BLaER1 (cell line): ENCODE results near the gene PNLIPRP1.

Source experiments
- H3K27ac ChIP-seq: shearing (Covaris generic); formaldehyde crosslinking; 2 replicates; pipeline ENCODE4 v1.8.1; 2022
- H3K27me3 ChIP-seq: shearing (Covaris generic); formaldehyde crosslinking; 2 replicates; pipeline ENCODE4 v1.8.1; 2022
- H3K36me3 ChIP-seq: shearing (Covaris generic); formaldehyde crosslinking; 2 replicates; pipeline ENCODE4 v1.8.1; 2022
- H3K4me1 ChIP-seq: shearing (Covaris generic); formaldehyde crosslinking; 2 replicates; pipeline ENCODE4 v1.8.1; 2022
- H3K4me2 ChIP-seq: shearing (Covaris generic); formaldehyde crosslinking; 2 replicates; pipeline ENCODE4 v1.8.1; 2022
- H3K4me3 ChIP-seq: shearing (Covaris generic); formaldehyde crosslinking; 2 replicates; pipeline ENCODE4 v1.8.1; 2022
- H3K9ac ChIP-seq: shearing (Covaris generic); formaldehyde crosslinking; 2 replicates; pipeline ENCODE4 v1.8.1; 2022
- H3K9me3 ChIP-seq: shearing (Covaris generic); formaldehyde crosslinking; 2 replicates; pipeline ENCODE4 v1.8.1; 2022
- H4K20me1 ChIP-seq: shearing (Covaris generic); formaldehyde crosslinking; 2 replicates; pipeline ENCODE4 v1.8.1; 2022
- Cebpa-rat ChIP-seq: shearing (Covaris generic); IDR thresholded peaks from 2 replicates; pipeline ENCODE4 v1.8.1; 2022

The PNLIPRP1 gene

GRCh38 chr10:116612107-116612769, 21.5 kb downstream of the PNLIPRP1 start:
- Histone ChIP-seq H3K36me3 (no peaks in the 10 kb centered on the region), H4K20me1 (no peaks in the 10 kb centered on the region), H3K9me3 (peaks cover 18% of the 10 kb centered on the region), H3K27ac (no peak overlapping the region), H3K4me1 (no peaks in the 10 kb centered on the region), H3K4me2 (no peak overlapping the region), H3K9ac (no peak overlapping the region), H3K27me3 (no peaks in the 10 kb centered on the region), H3K4me3 (no peak overlapping the region)
- TF ChIP-seq Cebpa-rat: no peak

GRCh38 chr10:116613471-116613870, 22.7 kb downstream of the PNLIPRP1 start:
- no peak overlapping the region for H3K4me2 ChIP-seq
- H3K9me3 ChIP-seq: peaks cover 18% of the 10 kb centered on the region
- H3K4me1 ChIP-seq: no peaks in the 10 kb centered on the region
- H3K27me3 ChIP-seq: no peaks in the 10 kb centered on the region
- no peak overlapping the region for H3K27ac ChIP-seq
- no peak overlapping the region for H3K9ac ChIP-seq
- no peak for TF ChIP-seq Cebpa-rat
- no peaks in the 10 kb centered on the region for H4K20me1 ChIP-seq
- no peak overlapping the region for H3K4me3 ChIP-seq
- no peaks in the 10 kb centered on the region for H3K36me3 ChIP-seq

DNA sequence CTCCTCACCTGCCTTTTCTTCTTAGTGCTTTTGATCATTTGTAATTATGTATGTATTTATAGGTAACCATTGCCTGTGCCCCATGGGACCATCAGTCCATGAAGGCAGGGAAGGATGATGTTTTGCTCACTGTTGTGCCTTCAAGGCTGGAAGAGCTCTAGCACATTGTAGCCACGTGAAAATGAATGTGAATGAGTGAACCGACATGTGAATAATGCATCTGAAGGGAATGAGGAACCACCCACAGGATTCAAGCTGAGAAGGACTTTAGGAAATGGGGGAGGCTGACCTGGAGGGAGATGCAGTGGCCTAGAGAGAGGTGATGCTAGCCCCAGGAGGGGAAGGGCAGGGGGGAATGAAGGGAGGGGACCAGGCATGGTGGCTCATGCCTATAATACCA, 24.0 kb downstream of the PNLIPRP1 start:
- Histone ChIP-seq H3K36me3 (no peaks in the 10 kb centered on the region), H3K4me3 (no peak overlapping the region), H3K9ac (no peak overlapping the region), H3K4me2 (no peak overlapping the region), H3K4me1 (no peaks in the 10 kb centered on the region), H3K27me3 (no peaks in the 10 kb centered on the region), H3K27ac (no peak overlapping the region), H3K9me3 (peaks cover 10% of the 10 kb centered on the region), H4K20me1 (no peaks in the 10 kb centered on the region)
- TF ChIP-seq Cebpa-rat: no peak

DNA sequence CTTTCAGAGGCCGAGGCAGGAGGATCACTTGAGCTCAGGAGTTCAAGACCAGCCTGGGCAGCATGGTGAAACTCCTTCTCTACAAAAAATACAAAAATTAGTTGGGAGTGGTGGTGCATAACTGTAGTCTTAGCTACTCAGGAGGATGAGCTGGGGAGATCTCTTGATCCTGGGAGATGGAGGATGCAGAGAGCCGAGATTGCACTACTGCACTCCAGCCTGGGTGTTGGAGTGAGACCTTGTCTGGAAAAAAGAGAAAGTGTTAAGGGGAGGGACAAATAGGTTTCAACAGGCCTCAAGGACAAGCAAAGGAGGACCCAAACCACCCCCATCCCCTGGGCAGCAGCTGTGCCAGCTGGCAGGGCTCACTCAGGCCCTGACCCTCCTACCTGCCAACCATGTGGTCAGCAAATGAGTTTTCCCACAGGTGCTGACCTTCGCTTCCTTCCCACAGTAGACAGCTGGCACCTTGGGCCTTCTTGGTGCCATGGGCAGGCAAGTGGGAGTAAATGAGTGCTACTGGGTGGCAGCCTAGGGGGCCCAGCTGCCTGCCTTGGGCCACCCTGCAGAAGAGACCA, 24.5 kb downstream of the PNLIPRP1 start:
- no peaks in the 10 kb centered on the region for H3K36me3 ChIP-seq
- no peak for TF ChIP-seq Cebpa-rat
- H3K9ac ChIP-seq: no peak overlapping the region
- peaks cover 5% of the 10 kb centered on the region for H3K9me3 ChIP-seq
- H3K4me3 ChIP-seq: no peak overlapping the region
- no peaks in the 10 kb centered on the region for H3K4me1 ChIP-seq
- H3K27ac ChIP-seq: no peak overlapping the region
- no peaks in the 10 kb centered on the region for H3K27me3 ChIP-seq
- H4K20me1 ChIP-seq: no peaks in the 10 kb centered on the region
- no peak overlapping the region for H3K4me2 ChIP-seq

DNA sequence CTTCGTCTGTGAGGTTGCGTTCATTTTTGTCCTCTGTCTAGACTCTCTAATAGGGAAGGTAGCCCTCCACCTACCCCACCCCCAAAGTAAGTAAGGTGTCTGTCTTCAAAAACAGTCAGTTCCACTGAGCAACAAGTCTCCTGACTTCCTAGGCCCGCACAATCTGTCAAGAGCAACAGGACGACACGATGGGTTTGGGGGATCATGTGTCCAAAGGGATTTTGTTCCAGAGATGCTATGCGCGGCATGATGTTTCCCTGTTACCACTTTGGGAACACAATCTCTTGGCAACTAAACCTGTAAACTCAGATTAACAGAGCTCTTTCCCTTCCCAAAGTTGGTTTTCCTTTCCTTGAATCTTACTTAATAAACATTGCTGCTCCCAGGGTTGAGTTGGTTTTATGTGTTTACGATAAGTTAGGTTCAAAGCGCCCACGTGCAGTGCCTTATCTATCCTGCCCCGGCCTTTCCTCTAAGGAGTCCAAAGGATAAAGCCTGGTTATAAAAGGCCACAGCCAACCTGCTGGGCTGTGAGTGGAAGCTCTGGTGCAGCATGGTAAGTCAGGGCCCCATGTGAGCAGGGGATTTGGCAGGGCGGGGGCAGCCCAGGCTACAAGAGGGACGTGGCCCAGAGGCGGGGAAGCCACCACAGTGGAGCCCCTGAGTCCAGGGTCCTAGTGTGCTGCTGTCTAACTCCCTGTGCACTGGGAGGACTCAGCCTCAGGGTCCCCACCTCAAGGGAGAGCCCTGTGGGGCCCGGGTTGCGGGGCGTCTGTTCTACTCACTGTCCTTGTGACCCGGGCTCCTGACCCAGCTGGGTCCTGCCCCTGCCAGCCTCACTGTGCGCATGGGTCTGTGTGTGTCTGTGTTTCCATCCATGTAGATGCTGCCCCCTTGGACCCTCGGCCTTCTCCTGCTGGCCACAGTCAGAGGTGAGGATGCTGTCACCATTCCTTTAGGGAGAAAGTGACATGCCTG, 30.0 kb downstream of the PNLIPRP1 start, which contains the start of gene PNLIPRP2:
TSS of gene PNLIPRP2 (plus strand) at position 531 of the 978 bp plus-strand sequence.
- no peaks in the 10 kb centered on the region for H3K4me1 ChIP-seq
- no peak within 1 kb of the TSS for H3K4me3 ChIP-seq
- no peaks in the 10 kb centered on the region for H3K36me3 ChIP-seq
- TF ChIP-seq Cebpa-rat: no peak
- H3K27me3 ChIP-seq: no peaks in the 10 kb centered on the region
- no peak within 1 kb of the TSS for H3K4me2 ChIP-seq
- H4K20me1 ChIP-seq: no peaks in the 10 kb centered on the region
- H3K9ac ChIP-seq: no peak within 1 kb of the TSS
- no peaks in the 10 kb centered on the region for H3K9me3 ChIP-seq
- H3K27ac ChIP-seq: no peak within 1 kb of the TSS

DNA sequence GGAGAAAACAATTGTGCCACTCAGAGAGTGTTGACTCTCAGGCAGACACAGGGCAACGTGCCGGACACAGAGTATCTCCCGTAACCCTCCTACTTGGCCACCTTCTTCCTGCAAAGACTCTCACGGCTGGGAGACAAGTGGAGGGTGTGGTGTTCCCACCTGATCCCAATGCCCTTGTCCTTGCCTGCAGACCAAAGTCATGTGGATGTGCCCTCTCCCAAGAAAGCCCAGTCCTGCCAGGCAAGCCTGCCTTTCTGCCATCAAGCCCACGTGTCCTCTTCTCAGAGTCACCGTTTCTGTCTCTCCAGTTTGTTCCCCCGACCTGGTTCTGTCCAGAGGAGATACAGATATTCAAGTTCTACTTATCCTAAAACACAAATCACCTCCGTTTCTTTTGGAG, 30.7 kb downstream of the PNLIPRP1 start:
- Histone ChIP-seq H3K4me2 (no peak overlapping the region), H3K36me3 (no peaks in the 10 kb centered on the region), H3K4me3 (no peak overlapping the region), H3K27ac (no peak overlapping the region), H3K9me3 (no peaks in the 10 kb centered on the region), H3K27me3 (no peaks in the 10 kb centered on the region), H3K9ac (no peak overlapping the region), H4K20me1 (no peaks in the 10 kb centered on the region), H3K4me1 (no peaks in the 10 kb centered on the region)
- TF ChIP-seq Cebpa-rat: no peak

DNA sequence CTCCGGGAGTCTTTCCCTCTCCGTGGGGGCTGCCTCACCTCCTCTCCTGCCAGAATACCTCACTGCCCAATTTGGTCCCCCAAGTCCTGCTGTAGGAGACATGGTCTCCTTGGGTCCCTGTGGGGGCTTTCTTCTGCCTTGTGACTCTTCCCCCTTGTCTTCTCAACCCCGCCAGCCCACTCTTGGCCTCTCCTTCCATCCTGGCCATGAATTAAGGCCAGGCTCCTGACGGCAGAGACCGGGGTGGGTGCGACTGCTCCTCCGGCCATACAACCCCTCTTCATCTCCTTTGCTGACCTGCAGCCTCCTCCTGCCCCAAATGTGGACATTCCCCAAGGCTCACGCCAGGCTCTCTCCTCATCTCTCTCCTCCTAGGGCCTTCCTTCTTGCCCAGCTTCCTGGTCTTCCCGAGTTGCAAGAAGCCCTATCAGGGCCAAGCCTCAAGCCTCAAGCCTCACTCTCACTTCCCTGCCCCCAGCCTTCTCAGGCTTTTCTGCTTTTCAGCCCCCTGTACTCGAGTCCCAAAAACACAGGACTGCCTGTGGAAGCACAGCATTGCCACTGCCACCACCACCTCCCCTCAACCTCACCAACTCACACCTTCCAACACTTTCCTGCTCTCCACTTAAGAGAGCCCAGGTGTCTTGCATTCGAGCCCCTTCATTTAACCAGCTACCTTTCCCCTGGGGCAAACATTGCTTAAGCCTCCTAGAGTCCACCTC, 31.3 kb downstream of the PNLIPRP1 start:
- Histone ChIP-seq H3K4me3 (no peak overlapping the region), H3K9ac (no peak overlapping the region), H3K4me1 (no peaks in the 10 kb centered on the region), H3K9me3 (0 out of 2 replicates have a peak, but pooled peaks cover under 1% of the 10 kb centered on the region), H3K36me3 (no peaks in the 10 kb centered on the region), H4K20me1 (no peaks in the 10 kb centered on the region), H3K4me2 (no peak overlapping the region), H3K27ac (no peak overlapping the region), H3K27me3 (no peaks in the 10 kb centered on the region)
- no peak for TF ChIP-seq Cebpa-rat

DNA sequence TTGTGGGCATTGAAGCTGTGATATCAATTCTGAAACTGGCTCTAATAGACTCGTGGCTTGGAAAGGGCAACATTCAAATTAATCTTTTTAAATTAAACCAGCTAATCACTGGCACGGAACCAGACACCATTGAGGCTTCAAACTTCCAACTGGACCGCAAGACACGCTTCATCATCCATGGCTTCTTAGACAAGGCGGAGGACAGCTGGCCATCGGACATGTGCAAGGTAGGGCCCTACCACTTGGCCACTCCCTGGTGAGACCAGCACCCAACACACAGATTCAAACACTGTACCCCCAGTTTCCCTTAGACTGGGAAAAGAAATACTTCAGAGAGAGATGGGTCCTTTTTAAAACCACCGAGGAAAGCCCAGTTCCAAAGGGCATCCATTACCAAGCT, 35.1 kb downstream of the PNLIPRP1 start:
- no peaks in the 10 kb centered on the region for H3K4me1 ChIP-seq
- H3K27me3 ChIP-seq: no peaks in the 10 kb centered on the region
- no peak overlapping the region for H3K9ac ChIP-seq
- no peak for TF ChIP-seq Cebpa-rat
- no peak overlapping the region for H3K4me2 ChIP-seq
- H4K20me1 ChIP-seq: no peaks in the 10 kb centered on the region
- H3K27ac ChIP-seq: no peak overlapping the region
- no peak overlapping the region for H3K4me3 ChIP-seq
- peaks cover 9% of the 10 kb centered on the region; the same call in 1 of the 2 replicates for H3K9me3 ChIP-seq
- H3K36me3 ChIP-seq: no peaks in the 10 kb centered on the region

DNA sequence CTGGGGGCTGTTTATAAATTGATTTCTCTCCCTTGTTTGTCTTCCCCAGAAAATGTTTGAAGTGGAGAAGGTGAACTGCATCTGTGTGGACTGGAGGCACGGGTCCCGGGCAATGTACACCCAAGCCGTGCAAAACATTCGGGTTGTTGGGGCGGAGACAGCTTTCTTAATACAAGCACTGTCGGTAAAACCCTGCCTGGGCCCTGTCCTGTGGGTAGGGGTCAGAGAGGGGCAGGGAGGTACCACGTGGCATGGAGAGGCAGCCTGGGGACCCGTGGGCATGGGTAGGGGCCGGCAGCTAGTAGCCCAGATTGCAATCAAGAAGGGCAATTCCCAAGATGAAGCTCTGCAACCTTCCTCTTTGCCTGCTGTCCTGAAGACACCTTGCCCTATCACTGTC, 36.1 kb downstream of the PNLIPRP1 start:
- Histone ChIP-seq H3K4me3 (no peak overlapping the region), H4K20me1 (no peaks in the 10 kb centered on the region), H3K4me1 (no peaks in the 10 kb centered on the region), H3K27me3 (no peaks in the 10 kb centered on the region), H3K36me3 (no peaks in the 10 kb centered on the region), H3K4me2 (no peak overlapping the region), H3K9ac (no peak overlapping the region), H3K27ac (no peak overlapping the region), H3K9me3 (peaks cover 9% of the 10 kb centered on the region; the same call in 1 of the 2 replicates)
- TF ChIP-seq Cebpa-rat: no peak
